Measurements from ENCODE around the gene APOC3. TPM values are rescaled to one million over a fixed set of nuclear protein-coding genes. Genes with fewer than 3 reads are reported as not detected.

The APOC3 gene
- total and polyA plus RNA-seq, 2 of the 4 experiments (the other 2 are of a cell fraction): not detected

DNA sequence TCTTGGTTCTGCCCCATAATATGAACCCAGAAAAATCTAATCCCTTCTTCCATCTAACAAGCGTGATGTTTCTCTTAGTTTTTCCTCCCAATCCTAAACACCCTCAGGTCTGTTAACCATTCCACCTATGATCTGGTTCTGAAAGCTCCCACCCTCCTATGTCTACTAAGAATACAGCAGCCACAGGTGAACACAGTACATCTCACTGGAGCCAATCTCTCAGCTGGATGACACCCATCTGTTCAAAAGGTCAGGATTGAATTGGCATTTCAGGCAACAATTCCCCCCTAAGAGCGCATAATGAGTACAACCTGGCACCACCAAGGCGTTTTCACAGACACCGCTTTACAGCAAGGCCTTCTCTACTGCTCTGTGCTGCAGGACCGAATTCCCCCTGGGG, 26.7 kb downstream of the APOC3 start:
- in situ Hi-C loops (cut with MboI; ENCODE audit: low sequenced_read_pairs) (no loop called here), dilution Hi-C loops (cut with HindIII; ENCODE audit: low sequenced_read_pairs, unreplicated experiment) (no loop called here), intact Hi-C loops (cut with micrococcal nuclease) (loop anchor here (10.0 kb wide), 1 partner anchor 368 kb away; no protein-coding TSS in a partner anchor)
- Histone ChIP-seq H2BK15ac (ENCODE audit: low read depth, low read length) (no peak overlapping the region), H3K9me1 (ENCODE audit: insufficient read depth, low read length) (peaks cover 30% of the 10 kb centered on the region), H3K27me3 (ENCODE audit: control insufficient read depth, insufficient read depth, low read length) (no peaks in the 10 kb centered on the region), H3K56ac (ENCODE audit: extremely low read depth, insufficient read depth, low read length) (no peak overlapping the region), H4K91ac (ENCODE audit: insufficient read depth, low read depth, low read length) (no peak overlapping the region), H3K9ac (ENCODE audit: low read depth, low read length) (no peak overlapping the region), H2BK5ac (ENCODE audit: low read depth, low read length, poor library complexity, severe bottlenecking) (no peak overlapping the region), H3K18ac (ENCODE audit: low read depth, low read length) (no peak overlapping the region), H3K23ac (ENCODE audit: low read depth, low read length) (no peak overlapping the region), H2BK120ac (ENCODE audit: low read depth, low read length) (no peak overlapping the region), H3K4me1 (ENCODE audit: control insufficient read depth, insufficient read depth, low read length) (peaks cover 26% of the 10 kb centered on the region), H2AK9ac (replicated peaks; ENCODE audit: low read depth, low read length, poor library complexity) (no peak overlapping the region), H3K27ac (ENCODE audit: insufficient read depth, low read length) (no peak overlapping the region), H4K8ac (ENCODE audit: low read depth in 2 of 2, low read length in 2 of 2) (no peak overlapping the region), H3K79me1 (ENCODE audit: low read depth in 1 of 2, low read length in 2 of 2) (peaks cover 5 to 24% of the 10 kb centered on the region in 2 experiments; a peak in 3 of 4 replicates), H2AK5ac (ENCODE audit: low read depth, low read length) (no peak overlapping the region), H3K14ac (replicated peaks; ENCODE audit: low read depth, low read length) (no peak overlapping the region), H4K5ac (ENCODE audit: low read depth, low read length) (no peak overlapping the region), H3K4me3 (ENCODE audit: insufficient read depth, low read depth, low read length) (no peak overlapping the region), H2AFZ (replicated peaks; ENCODE audit: low read length, poor library complexity) (no peak overlapping the region), H3K36me3 (ENCODE audit: control insufficient read depth, insufficient read depth, low read length) (peaks cover 25% of the 10 kb centered on the region), H2BK20ac (ENCODE audit: low read depth, low read length) (no peak overlapping the region), H4K20me1 (ENCODE audit: insufficient read depth, low read length) (peaks cover 17% of the 10 kb centered on the region), H3K4me2 (ENCODE audit: low read depth, low read length) (no peak overlapping the region), H3K4ac (ENCODE audit: low read depth, low read length) (no peak overlapping the region), H3K9me3 (ENCODE audit: control insufficient read depth, insufficient read depth, low read length) (no peaks in the 10 kb centered on the region)
- DNase-seq: no peak
- TF ChIP-seq NFE2L2 (IDR thresholded peaks at IDR 0.05; ENCODE audit: low read depth, low read length) (no peak), BHLHE40 (IDR thresholded peaks at IDR 0.05; ENCODE audit: low read depth, low read length) (no peak), POLR2A (IDR thresholded peaks at IDR 0.05; ENCODE audit: low read depth, low read length) (no peak), RCOR1 (IDR thresholded peaks at IDR 0.05; ENCODE audit: insufficient replicate concordance, low read length) (no peak)
- TF ChIP-seq, protein P1, sequence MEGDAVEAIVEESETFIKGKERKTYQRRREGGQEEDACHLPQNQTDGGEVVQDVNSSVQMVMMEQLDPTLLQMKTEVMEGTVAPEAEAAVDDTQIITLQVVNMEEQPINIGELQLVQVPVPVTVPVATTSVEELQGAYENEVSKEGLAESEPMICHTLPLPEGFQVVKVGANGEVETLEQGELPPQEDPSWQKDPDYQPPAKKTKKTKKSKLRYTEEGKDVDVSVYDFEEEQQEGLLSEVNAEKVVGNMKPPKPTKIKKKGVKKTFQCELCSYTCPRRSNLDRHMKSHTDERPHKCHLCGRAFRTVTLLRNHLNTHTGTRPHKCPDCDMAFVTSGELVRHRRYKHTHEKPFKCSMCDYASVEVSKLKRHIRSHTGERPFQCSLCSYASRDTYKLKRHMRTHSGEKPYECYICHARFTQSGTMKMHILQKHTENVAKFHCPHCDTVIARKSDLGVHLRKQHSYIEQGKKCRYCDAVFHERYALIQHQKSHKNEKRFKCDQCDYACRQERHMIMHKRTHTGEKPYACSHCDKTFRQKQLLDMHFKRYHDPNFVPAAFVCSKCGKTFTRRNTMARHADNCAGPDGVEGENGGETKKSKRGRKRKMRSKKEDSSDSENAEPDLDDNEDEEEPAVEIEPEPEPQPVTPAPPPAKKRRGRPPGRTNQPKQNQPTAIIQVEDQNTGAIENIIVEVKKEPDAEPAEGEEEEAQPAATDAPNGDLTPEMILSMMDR (conservative IDR thresholded peaks at IDR 0.05; ENCODE audit: low read depth, low read length): no peak
- ATAC-seq (ENCODE audit: low read depth): no peak
- POLR2A ChIA-PET (ENCODE audit: unreplicated experiment): no interaction called here
- no TSS peak for BruUV-seq (replicated peaks)
- CTCF ChIA-PET: no interaction called here
- WGBS, 2 experiments (ENCODE audit: extremely low coverage in 2 of 2, insufficient read length in 1 of 2): 100% methylated on average over 2 of the region's 5 CpGs; no CpG with 5 or more reads in 1 of the 2 experiments
